ENCODE measurements around the gene ESPN.
"Not testable (repeated sequence)": the region's sequence is repeated elsewhere in the genome, so short reads cannot be mapped to it uniquely, and the experiment has no call there.

Gene ESPN

GRCh38 chr1:6493834-6494223, 69.3 kb downstream of the ESPN start:
- not testable (repeated sequence) for FAIRE-seq; DNase-seq (ENCODE audit: insufficient read length, low spot score)

GRCh38 chr1:6494627-6495026, 70.1 kb downstream of the ESPN start:
- DNase-seq (ENCODE audit: insufficient read length, low spot score) = no peak
- no peak for FAIRE-seq

- DNase-seq (ENCODE audit: insufficient read length, low spot score) (no peak), FAIRE-seq (no peak)
Observed at GRCh38 chr1:6495041-6495441, 70.5 kb downstream of the ESPN start.

- DNase-seq (ENCODE audit: insufficient read length, low spot score) = no peak
- FAIRE-seq = no peak
Observed at GRCh38 chr1:6495540-6496364, 71.2 kb downstream of the ESPN start.

- FAIRE-seq = no peak
- no peak for DNase-seq (ENCODE audit: insufficient read length, low spot score)
Observed at GRCh38 chr1:6496365-6496721, 71.8 kb downstream of the ESPN start.

- no peak for FAIRE-seq
- no peak for DNase-seq (ENCODE audit: insufficient read length, low spot score)
Observed at GRCh38 chr1:6496890-6497214, 72.3 kb downstream of the ESPN start.

- DNase-seq (ENCODE audit: insufficient read length, low spot score) = no peak
- no peak for FAIRE-seq
Observed at GRCh38 chr1:6497215-6497866, 72.8 kb downstream of the ESPN start.

GRCh38 chr1:6497867-6498575, 73.4 kb downstream of the ESPN start:
- no peak for FAIRE-seq

GRCh38 chr1:6498576-6499111, 74.1 kb downstream of the ESPN start:
- no peak for DNase-seq (ENCODE audit: insufficient read length, low spot score)
- no peak for FAIRE-seq

More at GRCh38 chr1:6497867-6498575, 73.4 kb downstream of the ESPN start:
- DNase-seq (ENCODE audit: insufficient read length, low spot score) = no peak

GRCh38 chr1:6499296-6499695, 74.7 kb downstream of the ESPN start:
- FAIRE-seq (no peak), DNase-seq (ENCODE audit: insufficient read length, low spot score) (no peak)

GRCh38 chr1:6500544-6501278, 76.1 kb downstream of the ESPN start:
- FAIRE-seq (no peak), DNase-seq (ENCODE audit: insufficient read length, low spot score) (no peak)

- FAIRE-seq = no peak
- no peak for DNase-seq (ENCODE audit: insufficient read length, low spot score)
Observed at GRCh38 chr1:6501279-6501813, 76.8 kb downstream of the ESPN start.

GRCh38 chr1:6502000-6502891, 77.7 kb downstream of the ESPN start:
- no peak for DNase-seq (ENCODE audit: insufficient read length, low spot score)
- no peak for FAIRE-seq

GRCh38 chr1:6503884-6504602, 79.5 kb downstream of the ESPN start:
- DNase-seq (ENCODE audit: insufficient read length, low spot score) (no peak), FAIRE-seq (no peak)

- DNase-seq (ENCODE audit: insufficient read length, low spot score) (no peak), FAIRE-seq (no peak)
Observed at GRCh38 chr1:6504887-6505286, 80.3 kb downstream of the ESPN start.

GRCh38 chr1:6505367-6506209, 81.0 kb downstream of the ESPN start:
- no peak for FAIRE-seq
- DNase-seq (ENCODE audit: insufficient read length, low spot score) = no peak

- FAIRE-seq = no peak
- no peak for DNase-seq (ENCODE audit: insufficient read length, low spot score)
Observed at GRCh38 chr1:6506210-6507036, 81.8 kb downstream of the ESPN start.
